RCC 7860 (cell line): ENCODE results near the gene GNL1.
"Not testable (repeated sequence)": the region's sequence is repeated elsewhere in the genome, so short reads cannot be mapped to it uniquely, and the experiment has no call there.

Source experiments
- DNase-seq: peaks from one replicate; pipeline ENCODE4 v3.0.0-alpha.2; 2015; ENCODE audit warnings: low spot score
- FAIRE-seq: peaks from 2 replicates; lab custom pipeline; 2012; peaks lifted over from hg19 to GRCh38; lab: Jason Lieb, UNC

The GNL1 gene

DNA sequence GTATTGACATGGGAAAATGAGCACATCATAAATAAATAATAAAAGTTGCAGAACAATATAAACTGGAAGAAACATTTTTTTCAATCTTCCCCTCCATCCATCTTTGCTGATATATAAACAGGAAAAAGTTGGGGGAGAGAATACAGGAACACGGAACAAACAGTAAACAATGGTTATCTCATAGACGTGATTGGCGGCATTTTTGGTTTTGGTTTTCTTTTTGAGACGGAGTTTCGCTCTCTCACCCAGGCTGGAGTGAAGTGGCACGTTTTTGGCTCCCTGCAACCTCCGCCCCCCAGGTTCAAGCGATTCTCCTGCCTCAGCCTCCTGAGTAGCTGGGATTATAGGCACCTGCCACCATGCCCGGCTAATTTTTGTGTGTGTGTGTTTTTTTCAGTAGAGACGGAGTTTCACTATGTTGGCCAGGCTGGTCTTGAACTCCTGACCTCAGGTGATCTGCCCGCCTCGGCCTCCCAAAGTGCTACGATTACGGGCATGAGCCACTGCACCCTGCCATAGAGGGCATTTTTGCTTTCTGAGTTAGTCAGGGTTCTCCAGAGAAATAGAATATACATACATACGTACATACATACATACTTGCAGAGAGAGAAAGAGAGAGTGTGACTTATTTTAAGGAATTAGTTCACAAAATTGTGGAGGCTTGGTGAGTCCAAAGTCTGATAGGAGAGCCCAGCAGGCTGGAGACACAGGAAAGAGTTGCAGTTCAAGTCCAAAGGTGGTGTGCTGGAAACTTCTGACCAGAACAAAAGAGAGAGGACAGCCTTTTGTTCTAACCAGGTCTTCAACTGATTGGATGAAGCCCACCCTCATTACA lies 22.6 kb downstream of the GNL1 start:
- DNase-seq: no peak
- no peak for FAIRE-seq

DNA sequence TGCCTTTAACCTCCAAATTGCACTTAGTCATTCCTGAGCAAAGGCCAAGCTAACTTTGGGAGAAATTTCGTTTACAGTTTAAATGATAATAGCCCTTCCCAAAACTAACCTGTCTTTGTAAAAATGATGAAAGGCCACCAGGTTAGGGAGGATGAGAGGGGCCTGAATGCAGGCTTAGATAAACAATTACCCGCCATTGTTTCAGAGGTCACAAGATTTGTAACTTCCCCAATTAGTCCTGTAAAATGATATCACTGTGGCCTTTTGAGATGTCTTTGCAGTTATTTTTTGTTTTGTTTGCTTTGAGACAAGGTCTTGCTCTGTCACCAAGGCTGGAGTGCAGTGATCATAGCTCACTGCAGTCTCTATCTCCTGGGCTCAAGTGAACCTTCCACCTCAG lies 26.3 kb downstream of the GNL1 start:
- no peak for DNase-seq
- FAIRE-seq: no peak

DNA sequence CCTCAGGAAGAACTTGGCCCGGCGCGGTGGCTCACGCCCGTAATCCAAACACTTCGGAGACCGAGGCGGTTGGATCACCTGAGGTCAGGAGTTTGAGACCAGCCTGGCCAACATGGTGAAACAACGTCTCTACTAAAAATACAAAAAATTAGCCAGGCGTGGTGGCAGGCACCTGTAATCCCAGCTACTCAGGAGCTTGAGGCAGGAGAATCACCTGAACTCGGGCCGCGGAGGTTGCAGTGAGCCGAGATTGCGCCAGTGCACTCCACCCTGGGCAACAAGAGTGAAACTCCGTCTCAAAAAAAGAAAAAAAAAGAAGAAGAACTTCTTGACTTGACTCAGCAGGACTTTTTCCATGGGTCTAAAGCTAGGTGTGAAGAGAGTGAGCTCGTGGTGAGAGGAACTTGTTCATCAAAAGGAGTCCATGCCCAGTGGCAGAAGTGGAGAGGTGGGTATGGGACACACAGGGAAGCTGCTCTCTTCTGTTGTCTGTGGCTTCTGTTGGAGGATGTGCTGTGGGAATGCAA lies 26.9 kb downstream of the GNL1 start:
- DNase-seq, FAIRE-seq: not testable (repeated sequence)

DNA sequence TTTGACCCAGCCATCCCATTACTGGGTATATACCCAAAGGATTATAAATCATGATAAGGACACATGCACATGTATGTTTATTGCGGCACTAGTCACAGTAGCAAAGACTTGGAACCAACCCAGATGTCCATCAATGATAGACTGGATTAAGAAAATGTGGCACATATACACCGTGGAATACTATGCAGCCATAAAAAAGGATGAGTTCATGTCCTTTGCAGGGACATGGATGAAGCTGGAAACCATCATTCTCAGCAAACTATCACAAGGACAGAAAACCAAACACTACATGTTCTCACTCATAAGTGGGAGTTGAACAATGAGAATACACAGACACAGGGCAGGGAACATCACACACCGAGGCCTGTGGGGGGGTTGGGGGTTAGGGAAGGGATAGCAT lies 29.8 kb downstream of the GNL1 start:
- not testable (repeated sequence) for FAIRE-seq, DNase-seq

DNA sequence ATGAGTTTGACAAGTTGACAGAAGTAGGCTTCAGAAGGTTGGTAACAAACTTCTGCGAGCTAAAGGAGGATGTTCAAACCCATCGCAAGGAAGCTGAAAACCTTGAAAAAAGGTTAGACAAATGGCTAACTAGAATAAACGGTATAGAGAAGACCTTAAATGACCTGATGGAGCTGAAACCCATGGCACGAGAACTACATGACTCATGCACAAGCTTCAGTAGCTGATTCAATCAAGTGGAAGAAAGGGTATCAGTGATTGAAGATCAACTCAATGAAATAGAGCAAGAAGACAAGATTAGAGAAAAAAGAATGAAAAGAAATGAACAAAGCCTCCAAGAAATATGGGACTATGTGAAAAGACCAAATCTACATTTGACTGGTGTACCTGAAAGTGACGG lies 34.3 kb downstream of the GNL1 start:
- peak; percentile 81 for FAIRE-seq
- not testable (repeated sequence) for DNase-seq

DNA sequence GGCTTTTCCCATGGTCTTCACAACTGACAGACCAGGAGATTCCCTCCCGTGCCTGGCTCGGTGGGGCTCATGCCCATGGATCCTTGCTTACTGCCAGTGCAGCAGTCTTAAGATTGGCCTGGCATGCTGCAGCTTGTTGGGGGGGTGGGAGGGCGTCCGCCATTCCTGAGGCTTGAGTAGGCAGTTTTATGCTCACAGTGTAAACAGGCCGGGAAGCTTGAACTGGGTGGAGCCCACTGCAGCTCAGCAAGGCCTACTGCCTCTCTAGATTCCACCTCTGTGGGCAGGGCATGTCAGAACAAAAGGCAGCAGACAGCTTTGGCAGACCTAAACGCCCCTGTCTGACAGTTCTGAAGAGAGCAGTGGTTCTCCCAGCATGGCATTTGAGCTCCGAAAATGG lies 35.2 kb downstream of the GNL1 start:
- DNase-seq: peak; percentile 13

DNA sequence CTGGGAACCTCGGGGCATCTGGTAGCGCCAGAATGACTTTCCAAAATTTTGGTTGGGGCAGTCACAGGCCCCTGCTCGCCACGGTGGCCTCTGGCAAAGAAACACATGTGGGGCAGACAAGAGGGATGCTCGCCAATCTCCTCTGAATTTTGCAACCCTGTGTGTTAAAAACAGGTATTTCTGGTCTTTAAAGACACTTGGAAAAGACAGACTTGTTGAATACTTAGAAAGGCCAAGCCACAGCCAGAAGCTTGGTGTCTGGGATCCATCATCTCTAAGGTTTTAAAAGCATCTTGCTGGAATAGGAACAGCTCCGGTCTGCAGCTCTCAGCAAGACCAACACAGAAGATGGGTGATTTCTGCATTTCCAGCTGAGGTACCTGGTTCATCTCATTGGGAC lies 35.8 kb downstream of the GNL1 start:
- DNase-seq: no peak
- no peak for FAIRE-seq

More for the DNA sequence above, 35.2 kb downstream of the GNL1 start:
- not testable (repeated sequence) for FAIRE-seq

DNA sequence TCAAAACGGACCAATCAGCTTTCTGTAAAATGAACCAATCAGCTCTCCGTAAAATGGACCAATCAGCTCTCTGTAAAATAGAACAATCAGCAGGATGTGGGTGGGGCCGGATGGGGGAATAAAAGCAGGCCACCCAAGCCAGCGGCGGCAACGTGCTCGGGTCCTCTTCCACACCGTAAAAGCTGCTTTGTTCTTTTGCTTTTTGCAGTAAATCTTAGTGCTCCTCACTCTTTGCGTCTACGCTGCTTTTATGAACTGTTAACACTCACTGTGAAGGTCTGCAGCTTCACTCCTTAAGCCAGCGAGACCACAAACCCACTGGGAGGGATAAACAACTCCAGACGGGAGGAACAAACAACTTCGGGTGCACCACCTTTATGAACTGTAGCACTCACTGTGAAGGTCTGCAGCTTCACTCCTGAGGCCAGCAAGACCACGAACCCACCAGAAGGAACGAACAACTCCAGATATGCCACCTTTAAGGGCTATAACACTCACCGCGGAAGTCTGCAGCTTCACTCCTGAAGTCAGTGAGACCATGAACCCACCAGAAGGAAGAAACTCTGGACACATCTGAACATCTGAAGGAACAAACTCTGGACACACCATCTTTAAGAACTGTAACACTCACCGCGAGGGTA lies 37.7 kb downstream of the GNL1 start:
- FAIRE-seq, DNase-seq: not testable (repeated sequence)

DNA sequence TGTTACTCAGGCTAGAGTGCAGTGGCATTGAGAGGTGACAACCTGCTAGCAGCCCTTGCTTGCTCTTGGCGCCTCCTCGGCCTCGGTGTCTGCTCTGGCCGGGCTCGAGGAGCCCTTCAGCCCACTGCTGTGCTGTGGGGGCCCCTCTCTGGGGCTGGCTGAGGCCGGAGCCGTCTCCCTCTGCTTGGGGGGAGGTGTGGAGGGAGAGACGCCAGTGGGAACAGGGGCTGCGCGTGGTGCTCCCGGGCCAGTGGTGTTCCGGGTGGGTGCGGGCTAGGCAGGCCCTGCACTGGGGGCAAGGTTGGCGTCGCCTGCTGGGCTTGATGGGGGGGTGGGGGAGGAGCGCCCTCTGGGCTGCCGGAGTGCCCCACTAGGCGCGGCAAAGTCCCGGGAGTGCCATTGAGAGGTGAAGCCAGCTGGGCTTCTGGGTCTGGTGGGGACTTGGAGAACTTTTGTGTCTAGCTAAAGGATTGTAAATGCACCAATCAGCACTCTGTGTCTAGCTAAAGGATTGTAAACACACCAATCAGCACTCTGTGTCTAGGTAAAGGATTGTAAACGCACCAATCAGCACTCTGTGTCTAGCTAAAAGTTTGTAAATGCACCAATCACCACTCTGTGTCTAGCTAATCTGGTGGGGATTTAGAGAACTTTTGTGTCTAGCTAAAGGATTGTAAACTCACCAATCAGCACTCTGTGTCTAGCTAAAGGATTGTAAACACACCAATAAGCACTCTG lies 38.4 kb downstream of the GNL1 start:
- not testable (repeated sequence) for DNase-seq, FAIRE-seq

DNA sequence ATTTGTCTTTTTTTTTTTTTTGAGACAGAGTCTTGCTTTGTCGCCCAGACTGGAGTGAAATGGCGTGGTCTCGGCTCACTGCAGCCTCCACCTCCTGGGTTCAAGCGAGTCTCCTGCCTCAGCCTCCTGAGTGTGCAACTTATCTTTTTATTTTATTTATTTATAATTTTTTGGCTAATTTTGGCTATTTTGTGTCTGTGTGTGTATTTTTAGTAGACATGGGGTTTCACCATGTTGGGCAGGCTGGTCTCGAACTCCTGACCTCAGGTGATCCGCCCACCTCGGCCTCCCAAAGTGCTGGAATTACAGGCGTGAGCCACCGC lies 39.6 kb downstream of the GNL1 start:
- not testable (repeated sequence) for DNase-seq, FAIRE-seq

DNA sequence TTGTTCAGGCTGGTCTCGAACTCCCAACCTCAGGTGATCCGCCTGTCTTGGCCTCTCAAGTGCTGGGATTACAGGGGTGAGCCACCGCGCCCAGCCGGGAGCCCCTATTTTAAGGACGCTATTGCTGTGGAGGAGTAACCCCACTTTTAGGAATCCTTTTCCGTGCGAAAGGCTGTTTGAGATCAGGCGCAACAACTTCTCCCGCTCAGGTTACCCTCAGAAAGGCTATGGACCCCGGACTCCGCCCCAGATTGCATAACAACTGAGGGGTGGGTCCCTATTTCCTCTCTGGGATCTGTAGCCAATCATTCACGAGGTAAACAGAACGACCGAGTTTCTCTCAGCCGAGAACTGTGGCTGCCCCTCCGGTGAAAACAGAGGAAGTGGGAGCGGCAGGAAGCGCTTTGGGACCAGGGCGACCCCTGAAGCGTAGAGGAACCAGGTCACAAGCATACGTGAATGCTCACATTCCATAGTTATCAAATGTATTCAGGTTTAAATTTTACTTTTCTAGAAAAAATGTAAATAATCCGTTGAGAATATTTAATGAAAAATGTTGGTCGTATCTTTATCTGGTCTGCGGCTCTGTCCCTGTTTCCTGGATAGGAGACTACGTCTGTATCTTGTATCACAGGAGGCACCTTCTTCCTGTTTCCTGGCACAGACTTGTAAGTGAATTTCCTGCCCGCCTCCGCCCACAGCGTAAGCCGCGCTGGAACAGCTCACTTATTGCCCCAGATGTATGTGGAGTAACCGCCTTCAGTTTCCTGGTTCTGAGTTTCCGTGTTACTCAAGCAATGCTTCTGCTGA lies 40.1 kb downstream of the GNL1 start:
- no peak for FAIRE-seq
- peak; percentile 71 for DNase-seq

DNA sequence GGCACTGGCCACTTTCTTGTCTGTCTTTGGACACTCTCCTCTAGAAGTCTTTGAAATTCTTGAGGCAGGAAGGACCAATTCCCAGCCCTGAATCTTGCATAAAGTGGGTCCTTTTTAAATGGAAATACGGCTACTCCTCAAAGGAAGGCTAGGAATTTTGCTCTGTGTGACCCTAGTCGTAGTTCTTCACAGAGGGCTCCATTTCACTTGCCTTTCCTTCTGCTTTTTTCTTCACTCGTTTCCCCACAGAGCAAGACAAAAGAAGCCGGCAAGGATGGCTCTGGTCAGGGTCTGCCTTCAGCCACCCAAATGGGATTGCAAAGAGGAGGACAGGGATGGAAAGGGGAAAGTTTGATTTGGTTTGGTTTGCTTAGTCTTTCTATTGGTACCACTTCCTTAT lies 41.2 kb downstream of the GNL1 start:
- DNase-seq (no peak), FAIRE-seq (no peak)

DNA sequence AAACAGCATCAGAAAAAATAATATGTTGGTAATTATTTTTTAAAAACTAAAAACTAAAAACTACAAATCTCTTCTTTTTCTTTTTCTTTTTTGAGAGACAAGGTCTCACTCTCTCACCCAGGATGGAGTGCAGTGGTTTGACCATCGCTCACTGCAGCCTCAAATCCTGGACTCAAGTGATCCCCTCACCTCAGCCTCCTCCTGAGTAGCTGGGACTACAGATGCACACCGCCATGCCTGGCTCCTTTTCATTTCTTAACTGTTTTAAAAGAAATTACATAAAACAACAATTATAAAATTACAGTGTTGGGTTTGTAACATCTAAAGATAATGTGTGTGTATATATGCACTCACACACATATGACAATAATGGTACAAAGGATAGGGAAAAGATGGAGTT lies 42.8 kb downstream of the GNL1 start:
- FAIRE-seq: no peak
- no peak for DNase-seq

DNA sequence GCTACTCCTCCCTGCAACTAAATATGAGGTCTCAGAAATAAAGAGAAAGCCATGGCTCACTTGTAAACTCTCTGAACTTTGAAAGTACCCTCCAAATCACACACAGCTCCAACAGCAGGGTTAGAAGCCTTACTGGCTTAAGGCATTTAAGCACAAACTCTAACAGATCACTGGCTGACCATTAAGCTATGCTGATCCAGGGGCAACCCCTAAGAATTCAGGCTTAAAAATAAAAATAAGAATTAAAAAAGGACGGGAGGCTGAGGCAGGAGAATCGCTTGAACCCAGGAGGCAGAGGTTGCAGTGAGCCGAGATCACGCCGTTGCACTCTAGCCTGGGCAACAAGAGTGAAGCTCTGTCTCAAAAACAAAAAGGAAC lies 45.1 kb downstream of the GNL1 start:
- no peak for FAIRE-seq
- no peak for DNase-seq

DNA sequence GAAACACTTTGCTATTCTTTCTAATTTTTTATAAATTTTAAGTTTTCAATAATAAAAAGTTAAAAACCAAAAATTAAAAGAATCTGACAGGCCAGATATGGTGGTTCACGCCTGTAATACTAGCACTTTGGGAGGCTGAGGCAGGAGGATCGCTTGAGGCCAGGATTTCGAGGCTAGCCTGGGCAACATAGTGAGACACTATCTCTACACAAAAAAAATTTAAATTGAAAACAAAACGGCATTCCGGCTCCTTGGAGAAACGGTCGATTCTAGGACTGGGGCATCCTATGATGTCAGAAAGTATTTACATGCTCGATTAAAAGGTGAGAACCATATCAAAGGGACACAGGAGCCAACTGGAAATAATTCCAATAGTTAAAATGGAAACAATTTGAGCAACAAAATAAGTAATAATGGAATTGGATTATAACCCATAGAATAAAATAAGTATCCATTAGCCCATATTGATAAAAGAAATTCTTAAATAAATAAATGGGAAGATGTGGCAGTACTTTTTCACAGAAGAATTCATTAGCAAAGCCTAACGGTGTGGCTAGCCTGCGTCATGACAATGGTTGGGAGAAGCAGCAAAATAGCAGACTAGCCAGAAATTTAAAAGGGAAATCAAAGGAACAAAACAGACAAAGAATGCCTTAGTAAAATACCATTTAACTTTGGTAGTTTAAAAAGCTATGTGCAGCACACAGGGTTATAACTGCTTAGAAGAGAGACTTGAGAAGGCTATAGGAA lies 45.7 kb downstream of the GNL1 start:
- no peak for FAIRE-seq
- no peak for DNase-seq

DNA sequence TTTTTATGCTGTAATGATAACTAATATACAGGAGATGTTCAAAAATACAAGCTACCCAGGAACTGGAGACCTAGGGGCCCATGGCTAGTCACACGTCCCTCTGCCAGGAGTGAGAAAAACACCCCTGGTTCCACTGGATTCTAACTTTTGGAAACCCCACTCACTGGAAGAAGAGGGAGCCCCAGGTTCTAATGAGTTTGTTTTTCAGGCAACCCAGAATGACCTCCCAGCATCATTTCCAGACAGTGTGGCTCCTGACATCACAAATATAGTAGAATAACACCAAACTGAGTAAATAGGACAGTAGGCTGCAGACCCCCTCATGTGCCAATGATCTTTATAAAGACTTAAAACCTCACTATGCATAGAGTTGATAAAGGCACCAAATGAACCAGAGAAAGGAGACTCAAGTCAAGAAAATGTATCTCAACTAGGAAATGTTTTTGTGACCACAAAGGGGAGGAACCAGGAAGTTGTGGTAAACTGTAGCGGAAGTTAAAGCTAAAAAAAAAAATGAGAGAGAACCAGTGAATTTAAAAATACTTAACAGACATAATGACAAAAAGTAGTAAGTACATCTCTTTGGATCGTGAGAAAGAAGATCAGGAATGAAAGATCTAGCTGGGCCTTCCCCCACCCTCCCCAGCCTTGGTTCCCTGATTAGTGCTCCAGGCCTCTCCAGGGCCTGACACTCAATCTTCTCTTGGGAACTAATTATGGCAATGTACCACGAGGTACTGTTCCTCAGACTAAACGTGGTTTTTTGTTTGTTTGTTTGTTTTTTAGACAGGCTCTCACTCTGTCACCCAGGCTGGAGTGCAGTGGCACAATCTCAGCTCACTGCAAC lies 47.2 kb downstream of the GNL1 start:
- no peak for FAIRE-seq

DNA sequence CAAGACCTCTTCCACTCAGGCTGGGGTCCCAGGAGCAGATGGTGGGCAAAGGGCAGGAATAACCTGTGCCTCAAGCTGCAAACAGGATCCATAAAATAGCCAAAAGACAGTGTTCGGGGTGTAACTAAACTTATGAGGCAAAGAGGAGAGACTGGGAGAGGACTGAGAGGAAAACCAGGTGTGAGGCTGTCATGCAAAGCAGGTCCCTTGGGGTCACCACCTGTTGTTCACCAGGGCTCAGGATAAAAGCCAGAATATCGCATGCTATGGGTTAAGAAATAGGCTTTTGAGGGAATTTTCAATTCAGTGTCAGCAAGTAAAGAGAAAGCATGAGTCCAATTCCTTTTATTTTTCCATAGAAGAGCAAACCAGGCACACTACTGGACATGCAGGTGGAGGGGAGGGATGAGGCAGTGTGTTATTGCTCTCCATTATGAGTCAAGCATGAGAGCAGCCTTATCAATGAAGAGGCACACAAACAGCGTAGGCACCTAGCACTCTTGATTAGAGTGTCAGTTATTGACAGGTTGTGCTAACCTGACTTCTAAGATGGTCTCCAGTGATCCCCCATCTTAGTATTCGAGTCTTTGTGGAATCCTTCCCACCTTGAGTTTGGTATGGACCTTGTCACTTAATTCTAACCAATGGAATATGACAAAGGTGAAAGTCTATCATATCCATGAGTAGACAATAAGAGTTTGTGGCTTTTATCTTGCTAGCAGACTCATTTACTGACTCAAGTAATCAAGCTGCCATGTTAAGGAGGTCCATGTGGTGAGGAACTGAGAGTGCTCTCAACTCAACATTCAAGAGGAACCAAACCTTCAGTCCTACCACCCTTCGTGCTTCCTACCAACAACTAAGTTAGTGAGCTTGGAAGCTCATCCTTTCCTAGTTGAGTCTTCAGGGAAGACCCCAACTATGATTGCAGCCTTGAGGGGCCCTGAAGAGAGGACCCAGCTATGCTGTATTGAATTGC lies 48.2 kb downstream of the GNL1 start:
- DNase-seq: no peak
- no peak for FAIRE-seq

More for the DNA sequence above, 47.2 kb downstream of the GNL1 start:
- DNase-seq: no peak
